Testis (tissue), 2 donors: ENCODE results near the gene ZNF792.

Experiments used
- POLR2A ChIP-seq: fragments of 450-650 bp; IDR thresholded peaks from one replicate; pipeline ENCODE4 v1.6.1; 2017; ENCODE audit warnings: antibody characterized with exemption, mild to moderate bottlenecking, moderate library complexity
- TF ChIP-seq, protein P1 (sequence below), 3 experiments: fragments of 450-650 bp in 2 of 3; fragments of 200-600 bp in 1 of 3; sonication (generic) in 1 of 3; IDR thresholded peaks; one replicate each; pipeline ENCODE4 v1.5.1; 2016 to 2019; ENCODE audit warnings: antibody characterized with exemption in 3 of 3, mild to moderate bottlenecking in 2 of 3, moderate library complexity in 1 of 3

DNA sequence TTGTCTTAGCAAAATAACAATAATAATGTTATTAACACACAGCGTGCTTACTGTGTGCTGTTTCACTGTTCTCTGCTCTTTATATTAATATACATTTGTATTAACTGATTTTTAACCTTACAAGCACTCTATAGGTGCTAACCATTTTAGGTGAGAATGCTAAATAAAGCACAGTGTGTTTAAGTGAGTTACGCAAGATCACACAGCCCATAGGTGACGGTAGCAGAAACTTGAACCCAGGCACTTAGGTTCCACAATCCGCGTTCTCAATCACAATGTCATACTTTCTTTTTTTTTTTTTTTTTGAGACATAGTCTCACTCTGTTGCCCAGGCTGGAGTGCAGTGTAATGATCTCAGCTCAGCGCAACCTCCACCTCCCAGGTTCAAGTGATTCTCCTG lies 31.5 kb downstream of the ZNF792 start:
- TF ChIP-seq, protein P1, sequence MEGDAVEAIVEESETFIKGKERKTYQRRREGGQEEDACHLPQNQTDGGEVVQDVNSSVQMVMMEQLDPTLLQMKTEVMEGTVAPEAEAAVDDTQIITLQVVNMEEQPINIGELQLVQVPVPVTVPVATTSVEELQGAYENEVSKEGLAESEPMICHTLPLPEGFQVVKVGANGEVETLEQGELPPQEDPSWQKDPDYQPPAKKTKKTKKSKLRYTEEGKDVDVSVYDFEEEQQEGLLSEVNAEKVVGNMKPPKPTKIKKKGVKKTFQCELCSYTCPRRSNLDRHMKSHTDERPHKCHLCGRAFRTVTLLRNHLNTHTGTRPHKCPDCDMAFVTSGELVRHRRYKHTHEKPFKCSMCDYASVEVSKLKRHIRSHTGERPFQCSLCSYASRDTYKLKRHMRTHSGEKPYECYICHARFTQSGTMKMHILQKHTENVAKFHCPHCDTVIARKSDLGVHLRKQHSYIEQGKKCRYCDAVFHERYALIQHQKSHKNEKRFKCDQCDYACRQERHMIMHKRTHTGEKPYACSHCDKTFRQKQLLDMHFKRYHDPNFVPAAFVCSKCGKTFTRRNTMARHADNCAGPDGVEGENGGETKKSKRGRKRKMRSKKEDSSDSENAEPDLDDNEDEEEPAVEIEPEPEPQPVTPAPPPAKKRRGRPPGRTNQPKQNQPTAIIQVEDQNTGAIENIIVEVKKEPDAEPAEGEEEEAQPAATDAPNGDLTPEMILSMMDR (IDR thresholded peaks at IDR 0.05), result no peak
- no peak for TF ChIP-seq POLR2A
